Astrocyte of the spinal cord (primary cell): Measurements from ENCODE around the gene PPARG.
"Not testable (repeated sequence)": the region's sequence is repeated elsewhere in the genome, so short reads cannot be mapped to it uniquely, and the experiment has no call there.

Source experiments
- DNase-seq: peaks from one replicate; pipeline ENCODE4 v3.0.0; 2011; ENCODE audit warnings: low read depth, low spot score
- H3K4me3 ChIP-seq: 2 replicates; pipeline ENCODE4 v1.5.1; 2011; ENCODE audit warnings: low read depth, mild to moderate bottlenecking, low read length, moderate library complexity
- in situ Hi-C: cut with HindIII; loops from 2 replicates; pipeline ENCODE4 v1.10.0; 2017; ENCODE audit warnings: low sequenced_read_pairs
- TF ChIP-seq, protein P1 (sequence below): IDR thresholded peaks from 2 replicates; pipeline ENCODE4 v1.5.1; 2012; ENCODE audit warnings: low read depth, mild to moderate bottlenecking, low read length, inconsistent platforms

PPARG gene

DNA sequence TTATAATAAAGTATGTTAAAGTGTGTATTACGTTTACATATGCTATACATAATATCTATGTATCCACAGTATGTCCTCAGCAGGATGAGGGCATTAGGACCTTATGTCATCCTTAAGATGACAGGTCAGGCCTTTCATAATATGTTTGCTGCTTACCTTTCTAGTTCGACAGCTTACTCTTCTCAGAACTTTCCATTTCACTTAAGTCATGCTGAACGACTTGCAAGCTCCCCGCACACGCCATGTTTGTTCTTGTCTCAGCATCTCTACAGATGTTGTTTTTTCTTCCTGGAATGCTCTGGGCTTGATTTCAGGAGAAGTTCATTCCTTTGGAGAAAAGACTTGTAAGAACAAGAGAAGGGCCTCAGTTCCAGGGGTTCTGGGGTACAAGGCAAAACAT, 36.0 kb upstream of the PPARG start:
- TF ChIP-seq, protein P1, sequence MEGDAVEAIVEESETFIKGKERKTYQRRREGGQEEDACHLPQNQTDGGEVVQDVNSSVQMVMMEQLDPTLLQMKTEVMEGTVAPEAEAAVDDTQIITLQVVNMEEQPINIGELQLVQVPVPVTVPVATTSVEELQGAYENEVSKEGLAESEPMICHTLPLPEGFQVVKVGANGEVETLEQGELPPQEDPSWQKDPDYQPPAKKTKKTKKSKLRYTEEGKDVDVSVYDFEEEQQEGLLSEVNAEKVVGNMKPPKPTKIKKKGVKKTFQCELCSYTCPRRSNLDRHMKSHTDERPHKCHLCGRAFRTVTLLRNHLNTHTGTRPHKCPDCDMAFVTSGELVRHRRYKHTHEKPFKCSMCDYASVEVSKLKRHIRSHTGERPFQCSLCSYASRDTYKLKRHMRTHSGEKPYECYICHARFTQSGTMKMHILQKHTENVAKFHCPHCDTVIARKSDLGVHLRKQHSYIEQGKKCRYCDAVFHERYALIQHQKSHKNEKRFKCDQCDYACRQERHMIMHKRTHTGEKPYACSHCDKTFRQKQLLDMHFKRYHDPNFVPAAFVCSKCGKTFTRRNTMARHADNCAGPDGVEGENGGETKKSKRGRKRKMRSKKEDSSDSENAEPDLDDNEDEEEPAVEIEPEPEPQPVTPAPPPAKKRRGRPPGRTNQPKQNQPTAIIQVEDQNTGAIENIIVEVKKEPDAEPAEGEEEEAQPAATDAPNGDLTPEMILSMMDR = no peak
- in situ Hi-C loops = no loop called here
- no peak overlapping the region for H3K4me3 ChIP-seq
- DNase-seq = no peak

DNA sequence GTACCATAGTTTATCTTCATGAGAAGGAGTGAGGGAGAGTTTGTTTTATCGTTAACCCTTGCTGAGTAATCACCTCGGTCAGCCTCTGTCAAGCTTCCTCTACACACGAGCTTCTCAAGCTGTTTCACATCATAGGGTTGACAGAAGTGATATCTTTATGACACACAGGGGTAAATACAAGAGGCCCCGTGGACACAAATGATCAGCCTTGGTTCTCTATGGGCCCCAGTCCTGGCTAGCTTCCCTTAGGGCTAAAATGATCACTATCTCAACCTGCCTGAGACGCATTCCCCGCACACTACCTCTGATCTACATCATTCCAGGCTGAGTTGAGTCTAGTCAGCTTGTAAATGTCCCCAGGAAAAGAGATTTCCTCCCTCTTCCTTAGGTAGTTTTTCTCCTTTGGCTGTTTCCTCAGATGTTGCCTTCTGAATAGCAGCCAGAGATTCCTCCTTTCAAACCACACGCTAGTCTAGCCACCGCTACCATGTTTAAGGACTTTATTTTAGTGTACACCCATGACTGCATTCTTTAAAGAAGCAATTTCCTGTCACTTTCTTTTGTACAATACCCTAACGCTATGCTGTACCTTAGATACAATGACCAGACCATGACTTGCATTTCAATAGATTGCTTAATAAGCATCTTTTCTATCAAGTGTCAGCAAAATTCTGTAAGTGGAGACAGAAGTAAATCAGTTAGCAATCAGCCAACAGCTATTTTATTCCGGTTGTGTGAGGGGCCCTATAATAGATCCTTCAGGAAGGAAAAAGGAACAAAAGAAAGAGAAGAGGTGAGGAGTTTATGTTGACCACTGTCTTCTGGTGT, 35.1 kb upstream of the PPARG start:
- no peak for DNase-seq
- TF ChIP-seq, protein P1 = no peak
- in situ Hi-C loops = no loop called here
- no peak overlapping the region for H3K4me3 ChIP-seq

DNA sequence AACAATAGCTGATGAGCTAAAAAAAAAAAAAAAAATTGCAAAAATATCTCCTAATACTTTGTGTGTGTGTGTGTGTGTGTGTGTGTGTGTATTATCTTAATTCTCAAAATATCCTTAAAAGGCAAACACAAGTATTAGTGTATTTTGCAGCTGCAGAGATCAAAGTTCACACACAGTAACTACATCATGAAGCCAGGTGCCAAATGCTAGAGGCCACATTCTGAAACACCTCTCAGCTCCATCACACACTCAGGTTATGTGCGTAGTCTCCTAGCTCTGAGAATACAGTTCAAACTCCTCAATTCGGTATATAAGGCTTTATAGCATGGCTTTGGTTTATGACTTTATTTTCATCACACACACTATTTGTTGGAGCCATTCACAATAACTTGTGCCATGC, 33.5 kb upstream of the PPARG start:
- DNase-seq = no peak
- no peak overlapping the region for H3K4me3 ChIP-seq
- TF ChIP-seq, protein P1 = no peak
- in situ Hi-C loops = no loop called here

DNA sequence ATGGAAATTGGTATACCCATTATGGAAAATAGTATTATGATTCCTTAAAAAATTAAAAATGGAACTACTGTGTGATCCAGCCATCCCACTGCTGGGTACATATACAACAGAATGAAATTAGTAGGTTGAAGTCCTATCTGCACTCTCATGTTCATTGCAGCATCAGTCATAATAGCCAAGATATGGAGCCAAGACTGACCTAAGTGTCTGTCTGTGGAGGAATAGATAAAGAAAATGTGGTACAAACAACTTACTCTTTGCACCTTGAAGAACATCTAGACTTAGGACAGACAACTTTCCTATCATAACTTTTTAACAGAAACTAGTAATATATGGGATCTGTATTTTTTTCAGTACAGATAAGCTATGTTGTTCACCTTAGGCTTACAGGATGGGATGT, 30.0 kb upstream of the PPARG start:
- TF ChIP-seq, protein P1 = no peak
- in situ Hi-C loops = no loop called here
- H3K4me3 ChIP-seq = no peak overlapping the region
- DNase-seq = no peak

DNA sequence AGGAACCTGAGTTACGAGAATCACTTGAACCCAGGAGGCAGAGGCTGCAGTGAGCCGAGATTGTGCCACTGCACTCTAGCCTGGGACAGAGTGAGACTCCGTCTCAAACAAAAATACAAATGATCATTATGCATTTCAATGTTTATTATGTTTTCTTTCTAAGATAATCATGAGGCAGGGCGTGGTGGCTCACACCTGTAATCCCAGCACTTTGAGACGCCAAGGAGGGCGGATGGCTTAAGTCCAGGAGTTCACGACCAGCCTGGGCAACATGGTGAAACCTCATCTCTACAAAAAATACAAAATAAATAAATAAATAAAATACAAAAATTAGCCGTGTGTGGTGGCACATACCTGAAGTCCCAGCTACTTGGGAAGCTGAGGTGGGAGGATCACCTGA, 26.7 kb upstream of the PPARG start:
- H3K4me3 ChIP-seq, DNase-seq, in situ Hi-C loops: not testable (repeated sequence)

DNA sequence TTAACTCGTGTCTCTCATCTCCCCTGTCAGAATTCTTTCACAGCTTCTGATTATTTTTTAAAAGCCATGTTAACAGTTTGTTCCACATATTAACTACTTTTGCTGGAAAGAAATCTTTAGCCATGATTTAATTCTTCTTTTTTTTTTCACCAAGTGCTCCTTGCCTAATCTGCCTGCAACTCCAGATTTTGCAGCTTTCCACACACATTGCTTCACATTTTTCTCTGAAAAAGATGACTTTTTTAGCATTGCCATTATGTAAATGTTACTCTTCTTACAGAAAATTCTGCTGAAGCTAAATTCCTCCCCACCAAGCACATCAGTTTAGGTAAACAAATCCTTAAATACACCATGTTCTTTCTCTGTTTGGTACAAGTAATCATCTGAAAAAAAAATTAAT, 23.4 kb upstream of the PPARG start:
- H3K4me3 ChIP-seq = no peak overlapping the region
- no peak for DNase-seq
- in situ Hi-C loops = no loop called here
- TF ChIP-seq, protein P1 = no peak

DNA sequence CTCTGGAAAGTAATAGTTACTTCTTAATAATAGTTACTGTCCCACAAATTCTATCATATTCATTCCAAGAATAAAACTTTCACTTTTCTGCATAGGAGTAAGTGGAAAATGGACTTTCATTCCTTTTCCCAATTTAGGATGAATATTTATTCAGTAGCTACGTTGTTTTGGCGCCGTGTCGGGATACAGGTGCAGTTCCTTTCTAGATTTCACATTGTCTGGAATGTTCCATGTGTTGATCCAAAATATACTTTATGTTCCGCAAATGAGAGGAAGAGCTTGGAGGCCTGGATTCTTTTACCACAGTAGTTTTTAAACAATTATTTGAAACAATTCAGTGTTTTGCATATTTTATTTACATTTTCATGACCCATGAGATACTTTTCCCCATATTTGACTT, 22.8 kb upstream of the PPARG start:
- H3K4me3 ChIP-seq = no peak overlapping the region
- TF ChIP-seq, protein P1 = no peak
- no peak for DNase-seq
- in situ Hi-C loops = no loop called here
